ENCODE measurements around the gene CA9. TPM values are rescaled to one million over a fixed set of nuclear protein-coding genes. Genes with fewer than 3 reads are reported as not detected.
A peak's percentile ranks its signal among the peaks of the same experiment; 100 is the strongest.

The CA9 gene
- total and polyA plus RNA-seq, 2 donors (not counting 3 experiments of a cell fraction or from before 2014, with no cell fraction given) = 0.18 TPM; not detected in 1

DNA sequence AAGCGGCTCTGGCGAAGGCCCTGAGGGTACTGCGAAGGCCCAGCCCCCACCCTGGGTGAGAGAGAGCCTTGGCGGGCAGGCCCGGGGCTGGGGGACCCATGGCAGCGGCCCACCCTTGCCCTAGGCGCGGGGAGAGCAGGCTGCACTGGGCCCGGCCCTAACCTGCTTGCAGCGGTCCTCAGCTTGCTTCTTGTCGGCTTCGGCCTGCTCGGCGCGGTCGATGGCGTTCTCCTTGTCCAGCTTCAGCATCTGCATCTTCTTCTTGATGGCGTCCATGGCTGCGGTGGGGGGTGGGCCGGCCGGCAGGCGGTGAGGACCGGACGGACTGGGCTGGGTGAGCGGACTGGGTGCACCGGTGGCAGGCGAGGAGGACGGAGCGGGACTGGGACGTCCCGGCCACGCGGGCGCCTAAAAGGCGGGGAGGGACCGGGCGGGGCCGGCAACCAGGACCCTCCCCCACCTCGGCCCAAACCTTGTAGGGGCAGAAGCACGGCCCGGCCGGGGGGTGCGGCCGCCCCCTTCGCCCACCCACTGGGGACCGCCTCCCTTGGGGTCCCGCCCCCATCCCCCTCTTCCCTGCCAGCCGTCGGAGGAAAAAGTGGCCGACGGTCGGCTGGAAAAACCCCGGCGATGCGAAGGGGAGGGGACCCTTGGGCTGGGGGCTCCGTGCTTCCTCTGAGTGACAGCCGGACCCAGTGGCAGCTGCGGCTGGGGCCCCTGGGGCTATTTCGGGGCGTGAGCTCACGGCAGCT lies 16.0 kb downstream of the CA9 start, which contains the start of gene TPM2:
TSS of gene TPM2 (minus strand) at position 384 of the 752 bp plus-strand sequence. CDS start at position 276, 108 bp downstream.
- H3K79me2 ChIP-seq (ENCODE audit: control insufficient read depth, insufficient read depth, low read length) = peaks cover 36% of the 10 kb centered on the region
- CTCF ChIA-PET = interaction anchor here (1.1 to 13.5 kb wide), 7 partner anchors 10 to 86 kb away, joined by 3 to 227 read pairs (median 6); partner anchors contain the start of genes ARHGEF39, CCDC107 and RMRP
- TF ChIP-seq POLR2AphosphoS5 (IDR thresholded peaks at IDR 0.05; ENCODE audit: insufficient read depth, low read depth, low read length) = peak; percentile 97
- TF ChIP-seq, protein P1, sequence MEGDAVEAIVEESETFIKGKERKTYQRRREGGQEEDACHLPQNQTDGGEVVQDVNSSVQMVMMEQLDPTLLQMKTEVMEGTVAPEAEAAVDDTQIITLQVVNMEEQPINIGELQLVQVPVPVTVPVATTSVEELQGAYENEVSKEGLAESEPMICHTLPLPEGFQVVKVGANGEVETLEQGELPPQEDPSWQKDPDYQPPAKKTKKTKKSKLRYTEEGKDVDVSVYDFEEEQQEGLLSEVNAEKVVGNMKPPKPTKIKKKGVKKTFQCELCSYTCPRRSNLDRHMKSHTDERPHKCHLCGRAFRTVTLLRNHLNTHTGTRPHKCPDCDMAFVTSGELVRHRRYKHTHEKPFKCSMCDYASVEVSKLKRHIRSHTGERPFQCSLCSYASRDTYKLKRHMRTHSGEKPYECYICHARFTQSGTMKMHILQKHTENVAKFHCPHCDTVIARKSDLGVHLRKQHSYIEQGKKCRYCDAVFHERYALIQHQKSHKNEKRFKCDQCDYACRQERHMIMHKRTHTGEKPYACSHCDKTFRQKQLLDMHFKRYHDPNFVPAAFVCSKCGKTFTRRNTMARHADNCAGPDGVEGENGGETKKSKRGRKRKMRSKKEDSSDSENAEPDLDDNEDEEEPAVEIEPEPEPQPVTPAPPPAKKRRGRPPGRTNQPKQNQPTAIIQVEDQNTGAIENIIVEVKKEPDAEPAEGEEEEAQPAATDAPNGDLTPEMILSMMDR (IDR thresholded peaks at IDR 0.05; ENCODE audit: extremely low read depth in 1 of 2, insufficient read depth in 1 of 2, low read depth in 1 of 2, low read length in 2 of 2) = no peak
- TF ChIP-seq POLR2A (IDR thresholded peaks at IDR 0.05; ENCODE audit: low read depth, low read length) = peak; percentile 98
- no peak for TF ChIP-seq FOS (IDR thresholded peaks at IDR 0.05; ENCODE audit: borderline replicate concordance, insufficient read depth, low read length)
- no peak for TF ChIP-seq JUN (IDR thresholded peaks at IDR 0.05; ENCODE audit: borderline replicate concordance, insufficient read depth, insufficient read length, low read depth)
- H3K9ac ChIP-seq (replicated peaks; ENCODE audit: extremely low read depth, insufficient read depth, low read length) = peak within 1 kb of the TSS; percentile 68
- FAIRE-seq (peak; percentile 83), DNase-seq (ENCODE audit: low read depth, low spot score) (peak; percentile 70)
- BruUV-seq (replicated peaks) = TSS peak; percentile 64
- peak within 1 kb of the TSS; percentile 84 for H3K4me2 ChIP-seq (ENCODE audit: insufficient read depth, low read length)
- peaks cover 28% of the 10 kb centered on the region for H3K4me1 ChIP-seq (ENCODE audit: control insufficient read depth, extremely low read depth, insufficient read depth, low read length)
- H3K36me3 ChIP-seq (ENCODE audit: control insufficient read depth in 2 of 2, extremely low read depth in 1 of 2, insufficient read depth in 2 of 2, low read length in 2 of 2) = peaks cover 7 to 11% of the 10 kb centered on the region in 2 experiments
- intact Hi-C loops (cut with micrococcal nuclease) (loop anchor here (1.0 to 2.0 kb wide), 3 partner anchors 31 to 85 kb away; partner anchors contain the start of genes CCDC107, CREB3, RMRP and TESK1), dilution Hi-C loops (cut with MboI; ENCODE audit: extremely low pct_ligation_motif_present, low sequenced_read_pairs) (no loop called here)
- H4K20me1 ChIP-seq (replicated peaks; ENCODE audit: control insufficient read depth, extremely low read depth, insufficient read depth, low read length) = no peaks in the 10 kb centered on the region
- H3K27me3 ChIP-seq (ENCODE audit: control insufficient read depth in 2 of 2, insufficient read depth in 2 of 2, low read length in 2 of 2) = no peaks in the 10 kb centered on the region
- peak within 1 kb of the TSS; percentile 66 to 82 (median 70) for H3K4me3 ChIP-seq (replicated peaks in 1 of 3; ENCODE audit: insufficient read depth in 1 of 3, low read depth in 1 of 3, low read length in 3 of 3)
- no peaks in the 10 kb centered on the region for H3K9me1 ChIP-seq (replicated peaks; ENCODE audit: control insufficient read depth, extremely low read depth, insufficient read depth, low read length)
- peak within 1 kb of the TSS; percentile 84 for H2AFZ ChIP-seq (ENCODE audit: low read depth, low read length)
- H3K27ac ChIP-seq (ENCODE audit: insufficient read depth, low read depth, low read length) = peak within 1 kb of the TSS; percentile 50
- POLR2A ChIA-PET = interaction anchor here (0.7 to 1.7 kb wide), 6 partner anchors 10 to 28 kb away, joined by 3 to 5 read pairs (median 4); partner anchors contain the start of gene ARHGEF39
- H3K9me3 ChIP-seq (replicated peaks; ENCODE audit: control insufficient read depth, insufficient read depth, low read length) = no peaks in the 10 kb centered on the region
